Superior temporal gyrus (tissue), 1 donor: ENCODE results near the gene CD59.
"Not testable (repeated sequence)": the region's sequence is repeated elsewhere in the genome, so short reads cannot be mapped to it uniquely, and the experiment has no call there.

Experiments used
- DNase-seq: peaks from one replicate; pipeline ENCODE4 v3.0.0-alpha.2; 2016; ENCODE audit errors: extremely low spot score

Gene CD59

DNA sequence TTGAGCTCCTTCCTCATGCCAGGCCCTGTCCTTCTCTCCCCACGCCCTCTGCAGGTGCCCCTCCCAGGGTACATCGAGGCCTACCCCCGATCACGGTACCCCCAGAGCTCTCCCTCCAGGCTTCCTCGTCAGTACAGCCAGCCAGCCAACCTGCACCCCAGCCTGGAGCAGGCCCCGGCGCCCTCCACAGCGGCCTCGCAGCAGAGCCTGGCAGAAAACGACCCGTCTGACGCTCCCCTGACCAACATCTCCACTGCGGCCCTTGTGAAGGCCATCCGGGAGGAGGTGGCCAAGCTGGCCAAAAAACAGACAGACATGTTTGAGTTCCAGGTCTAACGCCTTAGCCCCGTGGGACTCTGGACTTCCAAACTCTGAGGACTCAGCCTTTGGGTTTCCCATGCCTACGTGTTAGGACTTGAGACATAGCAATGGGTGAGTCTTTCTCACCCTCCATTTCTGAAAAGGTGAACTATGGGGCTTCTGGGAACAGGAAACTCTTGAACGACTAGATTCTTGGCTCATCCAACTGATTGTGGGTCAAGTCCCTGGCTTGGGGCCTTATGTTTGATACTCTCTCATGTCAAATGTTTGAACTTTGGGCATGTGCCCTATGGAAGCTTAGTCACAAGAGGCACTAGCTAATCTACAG lies 68.3 kb downstream of the CD59 start:
- DNase-seq = no peak

DNA sequence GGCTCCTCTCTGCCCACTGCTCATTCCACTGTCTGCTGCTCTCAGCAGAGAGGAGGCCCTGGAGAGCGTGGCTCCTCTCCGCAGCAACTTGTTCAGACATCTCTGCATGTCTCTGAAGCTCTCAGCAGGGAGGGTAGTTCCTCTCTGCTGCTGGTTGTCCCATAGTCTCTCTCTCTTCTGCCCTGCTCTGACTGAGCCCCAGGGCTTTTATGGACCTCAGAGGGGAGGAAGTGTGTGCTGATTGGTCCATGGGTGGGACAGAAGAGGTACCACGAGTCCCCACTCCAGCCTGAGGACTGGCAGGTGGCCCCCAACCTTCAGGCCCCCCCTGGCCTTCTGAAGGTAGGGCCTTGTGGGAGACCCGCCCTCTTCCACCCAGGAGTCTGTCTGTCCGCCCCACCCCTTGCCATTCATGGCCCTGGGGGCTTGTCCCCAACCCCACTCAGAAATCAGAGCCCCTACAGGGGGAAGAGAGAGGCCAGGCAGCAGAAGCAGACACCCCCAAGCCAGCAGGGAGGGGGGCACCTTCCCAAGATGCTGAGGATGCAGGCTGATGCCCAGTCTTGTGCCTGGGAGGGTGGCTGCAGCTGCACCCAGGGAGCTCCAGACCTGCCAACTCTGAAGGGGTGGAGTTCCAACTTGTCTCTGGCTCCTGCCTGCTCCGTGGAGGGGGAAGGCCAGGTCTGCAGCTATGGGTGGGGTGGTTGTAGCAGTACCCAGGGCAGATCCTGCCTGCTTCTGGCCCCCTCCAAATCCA lies 70.7 kb downstream of the CD59 start:
- DNase-seq = no peak

DNA sequence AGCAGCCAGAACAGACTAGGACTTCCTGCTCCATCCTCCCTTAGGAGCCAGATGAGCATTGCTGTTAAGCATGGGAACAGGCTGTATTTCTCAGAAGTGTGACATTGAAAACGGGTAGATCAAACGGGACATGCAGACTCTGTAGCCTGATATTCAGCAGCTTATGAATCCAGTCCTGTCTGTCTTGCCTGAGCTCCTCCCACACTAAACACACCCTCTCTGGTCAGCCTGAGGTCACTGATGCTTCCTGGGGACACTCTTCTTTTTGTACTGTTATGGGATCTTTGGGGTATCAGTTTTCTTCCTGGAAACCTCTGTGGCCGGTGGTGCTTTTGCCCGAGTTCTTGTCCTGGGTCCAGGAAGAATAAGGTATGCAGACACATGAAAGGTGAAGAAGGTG lies 71.4 kb downstream of the CD59 start:
- no peak for DNase-seq

DNA sequence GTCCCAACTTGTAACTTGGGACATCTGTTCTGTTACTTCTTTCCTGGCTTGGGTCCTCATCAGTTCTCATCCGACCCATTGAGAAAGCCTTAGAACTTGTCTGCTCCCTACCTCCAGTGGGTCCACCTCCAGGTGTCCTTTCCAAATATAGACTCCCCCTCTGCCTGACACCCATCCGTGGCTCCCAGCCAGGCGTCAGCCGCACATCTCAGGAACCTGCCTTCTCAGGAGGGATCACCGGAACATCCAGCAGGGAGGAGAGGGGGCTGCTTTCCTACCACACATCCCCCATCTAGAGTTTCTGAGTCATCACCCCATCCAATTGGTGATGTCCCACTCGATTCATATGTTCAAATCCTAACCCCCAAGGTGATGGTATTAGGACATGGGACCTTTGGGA lies 72.1 kb downstream of the CD59 start:
- DNase-seq = no peak

DNA sequence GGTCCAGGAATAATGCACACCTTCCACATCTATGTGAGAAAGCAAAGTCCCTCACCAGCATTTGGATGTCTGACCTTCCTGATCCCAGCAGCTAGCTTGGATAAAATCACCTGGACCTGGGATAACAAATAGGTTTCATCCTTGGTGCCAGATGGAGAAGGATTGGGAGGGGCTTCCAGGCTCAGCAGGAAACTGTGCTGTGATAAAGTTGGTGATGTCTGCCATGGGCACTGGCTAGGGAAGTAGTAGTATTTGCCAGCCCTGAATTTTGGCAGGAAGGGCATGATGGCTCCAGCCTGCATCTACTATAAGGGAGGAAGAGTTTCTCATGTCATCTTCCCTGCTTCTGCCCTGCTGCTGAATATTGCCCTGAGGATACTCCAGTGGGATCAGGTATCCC lies 73.1 kb downstream of the CD59 start:
- DNase-seq = no peak

DNA sequence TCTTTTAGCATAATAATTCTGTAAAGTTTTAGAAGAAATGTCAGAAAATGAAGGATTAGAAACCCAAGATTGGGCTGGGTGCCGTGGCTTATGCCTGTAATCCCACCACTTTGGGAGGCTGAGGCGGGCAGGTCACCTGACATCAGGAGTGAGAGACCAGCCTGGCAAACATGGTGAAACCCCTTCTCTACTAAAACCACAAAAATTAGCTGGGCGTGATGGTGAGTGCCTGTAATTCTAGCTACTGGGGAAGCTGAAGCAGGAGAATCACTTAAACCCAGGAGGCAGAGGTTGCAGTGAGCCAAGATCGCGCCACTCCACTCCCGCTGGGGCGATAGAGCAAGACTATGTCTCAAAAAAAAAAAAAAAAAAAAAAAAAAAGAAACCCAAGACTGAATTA lies 74.7 kb downstream of the CD59 start:
- DNase-seq = not testable (repeated sequence)

DNA sequence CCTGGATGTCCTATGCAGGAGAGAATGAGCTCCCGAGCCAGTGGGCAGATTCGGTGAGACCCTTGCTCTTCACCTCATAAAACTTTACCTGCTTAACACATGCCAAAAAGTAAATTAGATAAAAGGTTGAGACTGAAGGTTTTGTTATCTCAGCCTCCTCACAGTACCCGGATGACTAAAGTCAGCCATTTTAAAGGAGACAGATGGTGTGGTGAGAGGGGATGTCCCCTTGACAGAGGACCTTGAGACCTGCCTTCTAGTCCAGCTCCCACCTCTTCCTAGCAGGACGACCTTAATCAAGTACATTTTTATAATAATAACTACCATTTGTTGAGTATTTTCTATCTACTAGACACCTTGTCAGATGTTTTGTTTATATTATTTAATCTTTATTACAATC lies 75.3 kb downstream of the CD59 start:
- no peak for DNase-seq

DNA sequence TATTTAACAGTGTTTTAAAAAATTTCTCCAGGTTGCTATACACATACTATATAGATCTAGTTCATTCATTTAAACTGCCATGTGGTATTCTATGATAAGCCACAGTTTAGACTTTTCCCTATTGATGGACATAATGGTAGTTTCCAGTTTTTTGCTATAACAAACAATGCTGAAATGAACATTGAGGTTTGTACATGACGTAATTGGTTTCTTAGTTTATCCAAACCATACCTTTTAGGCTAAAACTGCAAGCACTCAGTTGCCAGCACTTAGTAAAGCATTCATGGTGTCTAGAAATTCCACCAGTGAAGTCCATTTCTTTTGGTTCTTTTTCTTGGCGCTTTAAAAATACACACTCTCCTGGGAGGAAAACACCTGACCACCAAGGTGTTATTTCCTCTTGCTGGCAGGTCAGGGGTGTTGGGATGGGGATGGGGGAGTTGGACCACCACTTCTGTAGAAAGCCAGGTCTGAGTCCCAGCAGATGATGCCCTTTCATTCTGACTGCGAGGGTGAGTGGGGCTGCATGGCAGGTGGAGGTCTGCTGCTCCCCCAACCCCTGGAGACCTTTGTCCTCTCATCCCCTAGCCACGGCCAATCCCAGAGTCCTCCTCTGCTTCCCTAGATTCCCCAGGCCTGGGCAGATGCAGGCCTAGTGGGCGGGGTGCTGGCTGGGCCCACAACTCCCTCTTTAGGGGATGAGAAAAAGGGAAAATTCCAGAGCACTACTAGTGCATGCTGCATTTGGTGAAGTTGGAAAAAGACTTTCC lies 76.7 kb downstream of the CD59 start:
- no peak for DNase-seq

DNA sequence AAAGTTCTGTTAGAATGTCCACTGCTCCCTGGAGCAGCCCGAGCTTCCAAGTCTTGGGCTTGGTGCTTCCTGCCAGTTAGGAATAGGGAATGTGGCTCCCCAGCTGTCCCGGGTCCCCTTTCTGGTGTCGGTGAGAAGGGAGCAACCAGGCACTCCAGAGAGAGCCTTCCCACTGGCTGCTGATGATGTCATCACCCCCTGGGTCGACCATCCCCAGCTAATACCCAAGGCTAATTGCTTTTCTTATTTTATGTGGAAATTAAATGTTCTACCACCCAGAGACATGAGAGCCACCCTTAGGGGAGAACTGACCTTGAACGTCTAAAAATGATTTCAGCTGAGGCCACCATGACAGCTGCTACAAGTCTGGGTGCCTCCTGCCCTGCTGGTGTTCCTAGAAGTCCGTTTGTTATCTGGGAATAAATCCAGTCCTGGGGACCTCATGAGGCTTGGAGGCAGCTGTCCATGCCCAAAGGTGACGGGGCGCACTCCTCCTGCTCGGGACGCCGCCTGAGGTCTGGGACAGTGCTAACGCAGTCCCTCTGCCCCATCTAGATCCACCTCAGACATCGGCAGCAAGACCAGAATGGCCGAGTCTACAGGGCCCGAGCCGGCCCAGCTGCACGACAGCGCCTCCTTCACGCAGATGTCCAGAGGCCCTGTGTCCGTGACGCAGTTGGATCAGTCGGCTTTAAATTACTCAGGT lies 77.9 kb downstream of the CD59 start:
- no peak for DNase-seq

DNA sequence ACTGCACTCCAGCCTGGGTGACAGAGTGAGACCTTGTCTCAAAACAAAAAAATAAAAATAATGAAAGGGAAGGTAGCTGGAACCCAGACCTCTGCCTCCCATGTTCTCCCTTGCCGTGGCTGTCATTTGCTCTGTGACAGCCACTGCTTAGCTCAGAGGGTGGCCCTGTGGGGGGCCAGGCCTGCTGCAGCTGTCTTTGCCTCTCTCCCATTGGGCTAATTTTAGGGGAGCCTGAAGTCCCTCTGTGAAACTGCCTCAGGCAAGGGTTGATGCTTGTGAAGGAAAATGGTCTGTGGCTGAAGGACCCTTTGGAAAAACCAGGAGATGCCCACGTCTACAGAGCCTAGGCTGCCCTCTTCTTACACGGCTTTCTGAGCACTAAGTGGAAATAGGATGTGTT lies 78.5 kb downstream of the CD59 start:
- no peak for DNase-seq

DNA sequence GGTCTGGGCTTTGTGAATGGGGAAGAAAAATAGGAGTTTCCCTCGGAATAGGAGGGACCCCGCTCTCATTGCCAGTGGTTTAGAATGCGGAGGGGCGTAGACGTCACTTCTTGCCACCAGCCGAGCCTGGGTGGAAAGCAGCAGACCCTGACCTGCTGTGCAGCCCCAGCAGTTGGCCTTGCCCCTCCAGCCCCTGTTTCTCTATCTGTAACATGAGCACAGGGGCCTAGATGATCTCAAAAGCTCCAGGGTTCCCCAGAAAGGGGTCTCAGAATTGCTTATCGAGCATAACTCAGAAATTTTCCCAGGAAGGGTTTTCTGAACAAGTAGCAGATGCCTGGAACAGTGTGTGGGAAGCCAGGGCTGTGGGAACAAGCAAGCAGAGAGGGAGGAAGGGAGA lies 79.5 kb downstream of the CD59 start:
- DNase-seq = no peak

DNA sequence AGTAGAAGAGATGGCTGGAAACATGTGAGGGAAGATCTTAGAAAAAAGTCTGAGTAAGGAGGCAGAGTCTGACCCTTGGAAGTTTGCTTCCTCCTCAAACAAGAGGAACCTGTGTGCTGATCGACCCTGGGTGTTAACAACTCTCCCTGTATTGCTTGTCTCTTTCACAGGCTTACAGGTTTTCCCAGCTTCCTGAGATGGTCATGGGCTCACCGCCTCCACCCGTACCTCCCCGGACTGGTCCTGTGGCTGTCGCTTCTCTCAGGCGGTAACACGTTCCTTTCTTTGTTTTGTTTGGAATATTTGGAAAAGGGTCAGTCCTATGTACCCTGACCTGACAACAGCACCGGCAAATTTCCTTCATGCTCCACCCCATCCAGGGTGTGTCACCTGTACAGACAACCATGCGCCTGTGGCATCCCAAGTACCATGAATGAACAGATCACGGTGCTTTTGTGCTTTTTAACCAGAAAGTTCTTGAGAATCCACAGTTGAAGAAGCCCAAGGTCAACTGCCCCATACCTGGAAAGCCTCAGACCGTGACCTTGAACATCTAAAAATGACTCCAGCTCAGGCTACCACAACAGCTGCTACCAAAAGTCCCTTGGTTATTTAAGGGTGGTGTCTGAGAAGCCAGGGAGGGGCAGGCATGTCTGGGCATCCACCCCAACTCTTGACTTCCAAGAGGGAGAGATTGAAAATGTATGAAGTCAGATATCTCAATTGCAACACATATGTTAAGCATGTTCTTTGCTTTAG lies 80.2 kb downstream of the CD59 start:
- DNase-seq = no peak

DNA sequence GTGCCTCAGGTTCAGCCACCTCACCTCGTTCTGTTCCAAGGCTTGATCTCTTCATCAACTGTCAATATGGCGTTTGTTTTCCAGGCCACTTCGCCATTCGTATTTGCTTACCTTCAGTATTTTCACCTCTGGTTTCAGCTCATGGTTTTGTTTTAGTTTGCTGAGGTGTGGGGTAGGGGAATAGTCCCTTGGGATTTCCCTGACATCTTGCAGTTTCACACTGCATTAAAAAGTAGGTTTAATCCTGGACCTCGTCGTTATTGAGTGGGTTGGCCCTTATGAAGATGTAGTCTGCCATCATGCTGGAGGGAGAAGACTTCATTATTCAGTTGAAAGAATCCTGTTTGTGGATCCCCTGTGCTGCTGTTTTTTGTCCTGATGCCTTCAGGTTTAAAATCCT lies 81.6 kb downstream of the CD59 start:
- DNase-seq = no peak
